TTC549 (cell line): ENCODE measurements around the gene MDH1B.
"Not testable (repeated sequence)": the region's sequence is repeated elsewhere in the genome, so short reads cannot be mapped to it uniquely, and the experiment has no call there.

Experiments used
- FAIRE-seq: peaks from 2 replicates; lab custom pipeline; 2012; peaks lifted over from hg19 to GRCh38; lab: Jason Lieb, UNC

MDH1B gene

GRCh38 chr2:206766057-206766930 is 1.2 kb upstream of the MDH1B start:
- FAIRE-seq, result no peak

GRCh38 chr2:206764673-206765241 is 371 bp downstream of the MDH1B start:
- no peak for FAIRE-seq

- no peak for FAIRE-seq
These were observed 8.3 kb downstream of the MDH1B start for GRCh38 chr2:206756816-206757215.

GRCh38 chr2:206740800-206741199 is 24.3 kb downstream of the MDH1B start:
- no peak for FAIRE-seq

GRCh38 chr2:206739271-206739670 is 25.9 kb downstream of the MDH1B start:
- FAIRE-seq, result no peak

- FAIRE-seq, result no peak
These were observed 28.2 kb downstream of the MDH1B start for GRCh38 chr2:206736935-206737334.

- no peak for FAIRE-seq
These were observed 31.8 kb downstream of the MDH1B start for GRCh38 chr2:206733341-206733740.

GRCh38 chr2:206728277-206729199 is 36.6 kb downstream of the MDH1B start:
- FAIRE-seq, result no peak

- FAIRE-seq, result no peak
These were observed 37.8 kb downstream of the MDH1B start for GRCh38 chr2:206727287-206727686.

- no peak for FAIRE-seq
These were observed 41.8 kb downstream of the MDH1B start for GRCh38 chr2:206723288-206723687.

- no peak for FAIRE-seq
These were observed 43.7 kb downstream of the MDH1B start for GRCh38 chr2:206721256-206721920.

GRCh38 chr2:206718296-206718695 is 46.8 kb downstream of the MDH1B start, which contains the start of gene DYTN:
Gene DYTN, minus strand, starts transcription at chr2:206718396. Its CDS starts 117 bp downstream, at chr2:206718279.
- no peak for FAIRE-seq

GRCh38 chr2:206716623-206717022 is 48.5 kb downstream of the MDH1B start:
- FAIRE-seq, result no peak

GRCh38 chr2:206715183-206715582 is 49.9 kb downstream of the MDH1B start:
- not testable (repeated sequence) for FAIRE-seq

GRCh38 chr2:206713746-206714145 is 51.4 kb downstream of the MDH1B start:
- no peak for FAIRE-seq

GRCh38 chr2:206708286-206708685 is 56.8 kb downstream of the MDH1B start:
- no peak for FAIRE-seq

- no peak for FAIRE-seq
These were observed 57.9 kb downstream of the MDH1B start for GRCh38 chr2:206707164-206707701.

- no peak for FAIRE-seq
These were observed 63.0 kb downstream of the MDH1B start for GRCh38 chr2:206701952-206702605.

GRCh38 chr2:206700156-206700555 is 65.0 kb downstream of the MDH1B start:
- no peak for FAIRE-seq

GRCh38 chr2:206698811-206699210 is 66.3 kb downstream of the MDH1B start:
- FAIRE-seq, result no peak

GRCh38 chr2:206696910-206697309 is 68.2 kb downstream of the MDH1B start:
- no peak for FAIRE-seq
